Bronchial epithelial cell (primary cell): ENCODE data around the gene PPARA. TPM values are rescaled to one million over a fixed set of nuclear protein-coding genes. Genes with fewer than 3 reads are reported as not detected.

Experiments used
- DNase-seq: peaks from one replicate; pipeline ENCODE4 v3.0.0-alpha.2; 2010; ENCODE audit warnings: low read depth
- FAIRE-seq: peaks from 2 replicates; lab custom pipeline; 2011; peaks lifted over from hg19 to GRCh38; lab: Jason Lieb, UNC
- H3K27me3 ChIP-seq: 2 replicates; pipeline ENCODE4 v1.5.1; 2011; ENCODE audit warnings: low read length; ENCODE audit not compliant: control insufficient read depth, insufficient read depth
- H3K36me3 ChIP-seq: 2 replicates; pipeline ENCODE4 v1.5.1; 2011; ENCODE audit warnings: low read length; ENCODE audit not compliant: control insufficient read depth, insufficient read depth
- H3K4me3 ChIP-seq: 2 replicates; pipeline ENCODE4 v1.5.1; 2011; ENCODE audit warnings: mild to moderate bottlenecking, low read depth, low read length, control low read depth
- CTCF ChIP-seq: IDR thresholded peaks from 2 replicates; pipeline ENCODE4 v1.5.1; 2011; ENCODE audit warnings: mild to moderate bottlenecking, moderate library complexity, low read length, control low read depth, inconsistent platforms; ENCODE audit not compliant: insufficient read depth, severe bottlenecking
- total RNA-seq: library from RNA; depleted of rRNA; stranded (reverse); fragments of >200 nt; gene quantifications from 2 replicates; pipeline ENCODE4 v1.2.1, GENCODE V29; 2014

PPARA gene
- total RNA-seq, 1 donor from 2014 or later = 10.5 TPM

GRCh38 chr22:46267431-46268279, 117.3 kb downstream of the PPARA start, which contains the start of gene TTC38:
TSS of gene TTC38 (plus strand) at chr22:46268008. CDS start at chr22:46268040, 32 bp downstream.
- DNase-seq (peak; percentile 26), FAIRE-seq (no peak)
- Histone ChIP-seq H3K27me3 (no peaks in the 10 kb centered on the region), H3K4me3 (peak within 1 kb of the TSS; percentile 69), H3K36me3 (no peaks in the 10 kb centered on the region)
- no peak for TF ChIP-seq CTCF

- Histone ChIP-seq H3K36me3 (peaks cover 3% of the 10 kb centered on the region), H3K27me3 (no peaks in the 10 kb centered on the region), H3K4me3 (no peak overlapping the region)
- FAIRE-seq (no peak), DNase-seq (no peak)
- no peak for TF ChIP-seq CTCF
Observed at GRCh38 chr22:46269564-46269963, 119.2 kb downstream of the PPARA start.

GRCh38 chr22:46272196-46272595, 121.9 kb downstream of the PPARA start:
- DNase-seq (no peak), FAIRE-seq (no peak)

GRCh38 chr22:46272762-46273431, 122.6 kb downstream of the PPARA start:
- FAIRE-seq (no peak), DNase-seq (no peak)
- no peak for TF ChIP-seq CTCF
- Histone ChIP-seq H3K36me3 (peaks cover 5% of the 10 kb centered on the region), H3K27me3 (no peaks in the 10 kb centered on the region), H3K4me3 (no peak overlapping the region)

More at GRCh38 chr22:46272196-46272595, 121.9 kb downstream of the PPARA start:
- no peak for TF ChIP-seq CTCF
- Histone ChIP-seq H3K4me3 (no peak overlapping the region), H3K36me3 (peaks cover 5% of the 10 kb centered on the region), H3K27me3 (no peaks in the 10 kb centered on the region)

- no peak for TF ChIP-seq CTCF
- peaks cover 10% of the 10 kb centered on the region for H3K36me3 ChIP-seq
- no peak for FAIRE-seq
- no peaks in the 10 kb centered on the region for H3K27me3 ChIP-seq
- DNase-seq = no peak
- H3K4me3 ChIP-seq = no peak overlapping the region
Observed at GRCh38 chr22:46273432-46274148, 123.3 kb downstream of the PPARA start.
